HS-5 (cell line): ENCODE results near the gene GRM6.

Experiments
- DNase-seq: peaks from one replicate; pipeline ENCODE4 v3.0.0-alpha.2; 2012; ENCODE audit warnings: low read depth

GRM6 gene

GRCh38 chr5:178984145-178985072, 10.7 kb downstream of the GRM6 start:
- DNase-seq = no peak

DNA sequence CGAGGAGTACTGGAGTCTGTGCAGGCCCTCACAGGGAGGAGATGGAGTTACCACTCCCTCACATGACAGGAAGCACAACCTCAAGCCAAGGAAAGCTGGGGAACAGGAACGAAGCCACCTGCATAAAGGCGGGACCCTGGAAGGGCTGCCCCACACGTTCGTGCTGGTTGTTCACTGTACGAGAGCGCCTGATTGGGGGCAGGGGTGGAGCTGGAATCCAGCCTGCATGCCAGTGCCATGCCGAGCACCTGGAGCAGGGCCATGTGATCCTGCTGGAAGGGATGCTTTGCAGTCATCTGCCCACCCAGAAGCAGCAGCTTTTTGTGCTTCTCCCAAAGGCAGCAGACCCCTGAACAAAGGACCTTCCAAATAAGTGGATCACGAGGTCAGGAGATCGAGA, 11.4 kb downstream of the GRM6 start:
- no peak for DNase-seq

- DNase-seq = no peak
These were observed 12.2 kb downstream of the GRM6 start for GRCh38 chr5:178982941-178983340.

DNA sequence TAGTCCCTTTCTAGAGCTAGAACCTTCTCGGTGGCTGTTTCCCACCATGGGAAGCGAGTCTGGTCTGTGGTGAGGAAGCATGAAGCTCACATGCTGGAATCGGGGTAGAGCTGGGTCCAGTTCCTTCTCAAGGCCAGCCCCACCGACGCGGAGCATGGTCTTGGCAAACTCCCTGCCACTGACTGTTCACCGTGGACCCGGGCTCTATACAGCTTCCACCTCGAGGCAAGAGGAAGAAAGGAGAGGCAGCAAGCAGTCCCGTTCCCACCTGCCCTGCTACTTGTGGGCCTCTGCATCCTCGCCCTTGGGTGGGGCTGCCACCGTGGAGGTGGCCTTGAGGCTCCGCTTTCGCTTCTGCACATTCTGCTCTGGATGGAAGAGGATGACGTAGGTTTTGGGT, 13.7 kb downstream of the GRM6 start:
- no peak for DNase-seq

- DNase-seq = no peak
These were observed 29.6 kb downstream of the GRM6 start for GRCh38 chr5:178965465-178966055.

DNA sequence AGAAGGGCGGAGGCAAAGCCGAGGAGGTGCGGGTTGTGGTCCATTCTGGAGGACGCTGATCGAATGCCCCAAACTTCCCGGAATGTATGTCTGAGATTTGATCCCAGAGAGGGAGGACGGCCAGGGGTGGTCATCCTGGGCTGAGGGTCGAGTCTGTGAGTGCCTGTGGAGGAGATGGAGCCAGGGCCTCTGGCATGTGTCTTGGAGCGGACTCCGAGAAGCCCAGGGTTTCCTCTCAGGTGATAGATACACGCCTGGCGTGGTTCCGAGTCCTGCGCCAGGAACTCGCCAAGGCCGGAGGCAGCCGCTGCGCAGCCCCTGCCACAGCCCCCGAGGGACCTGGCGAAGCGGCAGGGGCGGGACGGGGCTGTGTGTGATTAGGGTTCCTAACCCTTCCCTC, 53.8 kb downstream of the GRM6 start:
- no peak for DNase-seq

GRCh38 chr5:178940569-178941360, 54.4 kb downstream of the GRM6 start, which contains the start of gene ZNF454:
ZNF454 (plus strand) TSS chr5:178941198; CDS start chr5:178942792, 1,594 bp downstream.
- no peak for DNase-seq

GRCh38 chr5:178931846-178932760, 63.0 kb downstream of the GRM6 start:
- no peak for DNase-seq
